Spleen (tissue), 7 donors: ENCODE measurements around the gene FHIT.

ENCODE experiments used
- CTCF ChIP-seq, 11 experiments: fragments of 200-600 bp in 7 of 11; fragments of 450-650 bp in 4 of 11; sonication (generic) in 4 of 11; IDR thresholded peaks in 8 of 11; conservative IDR thresholded peaks in 3 of 11; 1 replicate in 7 of 11; 2 replicates in 4 of 11; pipeline versions ENCODE4 v1.4.0 to v1.8.0; 2016 to 2021; ENCODE audit warnings: antibody characterized with exemption in 11 of 11, inconsistent platforms in 4 of 11, mild to moderate bottlenecking in 1 of 11
- POLR2A ChIP-seq, 3 donors: fragments of 450-650 bp; IDR thresholded peaks; one replicate each; pipeline ENCODE4 v1.5.1; 2017; ENCODE audit warnings: antibody characterized with exemption in 3 of 3, mild to moderate bottlenecking in 1 of 3
- donor health status: DM: no; HTN: no; CAD: no; lungs with moderate emphysema.
- donor health status: DM: no; HTN: no; CAD: no.
- donor health status: DM: no; HTN: no; CAD: no.

GRCh38 chr3:59922192-59922591, 1329.1 kb downstream of the FHIT start:
- TF ChIP-seq POLR2A (IDR thresholded peaks at IDR 0.05) (no peak), CTCF (IDR thresholded peaks at IDR 0.05 in 8 of 11, conservative IDR thresholded peaks at IDR 0.05 in 3 of 11) (no peak)
